ENCODE data around the gene EVPL.
"Not testable (repeated sequence)": the region's sequence is repeated elsewhere in the genome, so short reads cannot be mapped to it uniquely, and the experiment has no call there.

The EVPL gene

GRCh38 chr17:76046064-76046463, 19.0 kb upstream of the EVPL start:
- H3K4me1 ChIP-seq (ENCODE audit: control insufficient read depth, insufficient read depth, low read length), result no peaks in the 10 kb centered on the region
- peaks cover 70 to 99% of the 10 kb centered on the region in 2 experiments for H3K36me3 ChIP-seq (ENCODE audit: control insufficient read depth in 2 of 2, insufficient read depth in 1 of 2, low read length in 2 of 2)
- ChIA-PET POLR2A (interaction anchor here (0.6 kb wide), 1 partner anchor 11 kb away, joined by 4 read pairs; no protein-coding TSS in a partner anchor), CTCF (interaction anchor here (1.1 to 2.3 kb wide), 3 partner anchors 11 to 32 kb away, joined by 3 to 14 read pairs (median 3); no protein-coding TSS in a partner anchor)
- H3K4me3 ChIP-seq (ENCODE audit: low read depth, low read length), result no peak overlapping the region
- H3K27ac ChIP-seq (ENCODE audit: extremely low read depth, low read depth, low read length), result no peak overlapping the region
- no peaks in the 10 kb centered on the region for H3K9me3 ChIP-seq (ENCODE audit: control insufficient read depth, insufficient read depth, low read depth, low read length)
- TF ChIP-seq YY1 (tag by site-specific recombination; IDR thresholded peaks at IDR 0.05) (no peak), ZNF510 (tag by site-specific recombination; IDR thresholded peaks at IDR 0.05; ENCODE audit: insufficient replicate concordance) (no peak), ZNF449 (tag by site-specific recombination; IDR thresholded peaks at IDR 0.05) (no peak), ZFHX2 (tag by site-specific recombination; conservative IDR thresholded peaks at IDR 0.05) (no peak), ZNF391 (tag by site-specific recombination; IDR thresholded peaks at IDR 0.05; ENCODE audit: borderline replicate concordance, low read depth) (no peak), ZNF433 (tag by site-specific recombination; IDR thresholded peaks at IDR 0.05; ENCODE audit: low read depth) (no peak), ZNF362 (tag by site-specific recombination; IDR thresholded peaks at IDR 0.05) (no peak), ZBTB8A (tag by site-specific recombination; IDR thresholded peaks at IDR 0.05) (no peak), ZNF692 (tag by site-specific recombination; IDR thresholded peaks at IDR 0.05) (no peak), ZNF544 (tag by site-specific recombination; IDR thresholded peaks at IDR 0.05) (no peak), ZNF221 (tag by site-specific recombination; IDR thresholded peaks at IDR 0.05; ENCODE audit: borderline replicate concordance) (no peak), ZNF585B (tag by site-specific recombination; IDR thresholded peaks at IDR 0.05) (no peak), YY2 (tag by site-specific recombination; IDR thresholded peaks at IDR 0.05) (no peak), ZNF623 (tag by site-specific recombination; IDR thresholded peaks at IDR 0.05) (no peak), EGR2 (tag by site-specific recombination; IDR thresholded peaks at IDR 0.05; ENCODE audit: low read depth) (no peak), TRIM28 (IDR thresholded peaks at IDR 0.05; ENCODE audit: borderline replicate concordance, low read length) (no peak), ZNF549 (tag by site-specific recombination; IDR thresholded peaks at IDR 0.05) (no peak), ZBTB21 (tag by site-specific recombination; IDR thresholded peaks at IDR 0.05) (no peak), SP7 (tag by site-specific recombination; IDR thresholded peaks at IDR 0.05) (no peak), ZNF426 (tag by site-specific recombination; IDR thresholded peaks at IDR 0.05) (no peak)

- POLR2A ChIA-PET; H3K4me3 ChIP-seq (ENCODE audit: low read depth, low read length); H3K4me1 ChIP-seq (ENCODE audit: control insufficient read depth, insufficient read depth, low read length); H3K9me3 ChIP-seq (ENCODE audit: control insufficient read depth, insufficient read depth, low read depth, low read length): not testable (repeated sequence)
- 0 out of 2 replicates have a peak, but pooled peaks have one; percentile 14 for TF ChIP-seq PRDM10 (tag by site-specific recombination; IDR thresholded peaks at IDR 0.05)
- CTCF ChIA-PET, result interaction anchor here (1.1 kb wide), 1 partner anchor 44 kb away, joined by 3 read pairs; the partner anchor contains the start of gene CDK3
- Histone ChIP-seq H3K27ac (ENCODE audit: extremely low read depth, low read depth, low read length) (peak overlapping the region; percentile 41; the same call in 1 of the 2 replicates), H3K36me3 (ENCODE audit: control insufficient read depth in 2 of 2, insufficient read depth in 1 of 2, low read length in 2 of 2) (peaks cover 76 to 99% of the 10 kb centered on the region in 2 experiments)
Observed at GRCh38 chr17:76044475-76045007, 17.4 kb upstream of the EVPL start.

Measured in HEK293 (cell line).